ENCODE data around the gene SRGN.

The SRGN gene

GRCh38 chr10:69093933-69094332 is 6.0 kb downstream of the SRGN start:
- no peak for DNase-seq (ENCODE audit: low read depth)
- TF ChIP-seq, protein P1, sequence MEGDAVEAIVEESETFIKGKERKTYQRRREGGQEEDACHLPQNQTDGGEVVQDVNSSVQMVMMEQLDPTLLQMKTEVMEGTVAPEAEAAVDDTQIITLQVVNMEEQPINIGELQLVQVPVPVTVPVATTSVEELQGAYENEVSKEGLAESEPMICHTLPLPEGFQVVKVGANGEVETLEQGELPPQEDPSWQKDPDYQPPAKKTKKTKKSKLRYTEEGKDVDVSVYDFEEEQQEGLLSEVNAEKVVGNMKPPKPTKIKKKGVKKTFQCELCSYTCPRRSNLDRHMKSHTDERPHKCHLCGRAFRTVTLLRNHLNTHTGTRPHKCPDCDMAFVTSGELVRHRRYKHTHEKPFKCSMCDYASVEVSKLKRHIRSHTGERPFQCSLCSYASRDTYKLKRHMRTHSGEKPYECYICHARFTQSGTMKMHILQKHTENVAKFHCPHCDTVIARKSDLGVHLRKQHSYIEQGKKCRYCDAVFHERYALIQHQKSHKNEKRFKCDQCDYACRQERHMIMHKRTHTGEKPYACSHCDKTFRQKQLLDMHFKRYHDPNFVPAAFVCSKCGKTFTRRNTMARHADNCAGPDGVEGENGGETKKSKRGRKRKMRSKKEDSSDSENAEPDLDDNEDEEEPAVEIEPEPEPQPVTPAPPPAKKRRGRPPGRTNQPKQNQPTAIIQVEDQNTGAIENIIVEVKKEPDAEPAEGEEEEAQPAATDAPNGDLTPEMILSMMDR (IDR thresholded peaks at IDR 0.05; ENCODE audit: low read depth, low read length, missing control alignments): peak; percentile 4
- in situ Hi-C loops (cut with HindIII; ENCODE audit: low sequenced_read_pairs): no loop called here
- H3K4me3 ChIP-seq (ENCODE audit: low read depth, low read length): no peak overlapping the region

DNA sequence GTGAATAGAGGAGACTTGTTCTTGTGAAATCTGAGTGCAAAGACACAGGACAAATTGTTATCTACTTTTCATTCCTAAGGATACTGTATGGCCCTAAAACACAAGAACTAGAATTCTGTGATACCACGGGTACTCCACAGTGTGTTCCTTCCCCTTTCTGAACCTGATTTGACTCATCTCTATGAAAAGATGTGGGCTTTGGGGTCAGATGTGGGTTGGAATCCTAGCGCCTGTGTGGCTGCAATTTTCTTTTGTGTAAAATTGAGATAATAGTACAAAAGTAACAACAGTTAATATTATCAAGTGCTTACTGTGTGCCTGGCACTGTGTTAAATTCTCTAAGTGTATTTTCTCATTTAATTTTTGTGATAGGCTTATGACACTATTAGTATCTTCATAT is 8.1 kb downstream of the SRGN start:
- in situ Hi-C loops (cut with HindIII; ENCODE audit: low sequenced_read_pairs): no loop called here
- TF ChIP-seq, protein P1 (IDR thresholded peaks at IDR 0.05; ENCODE audit: low read depth, low read length, missing control alignments): no peak
- no peak for DNase-seq (ENCODE audit: low read depth)
- H3K4me3 ChIP-seq (ENCODE audit: low read depth, low read length): no peak overlapping the region

DNA sequence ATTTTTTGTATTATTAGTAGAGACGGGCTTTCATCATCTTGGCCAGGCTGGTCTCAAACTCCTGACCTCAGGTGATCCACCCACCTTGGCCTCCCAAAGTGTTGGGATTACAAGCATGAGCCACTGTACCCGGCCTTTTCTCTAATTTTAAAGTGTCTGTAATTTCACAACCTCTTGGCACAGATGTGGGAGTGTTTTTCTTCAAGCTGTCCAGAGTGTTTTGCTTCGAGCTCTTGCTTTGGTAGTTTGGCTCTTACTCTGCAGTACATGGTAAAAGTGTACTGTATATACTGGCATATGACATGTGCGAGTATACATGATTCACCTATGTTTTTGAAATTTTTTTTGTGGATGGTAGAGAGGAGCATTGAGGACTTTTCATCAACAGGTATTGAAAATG is 9.8 kb downstream of the SRGN start:
- TF ChIP-seq, protein P1 (IDR thresholded peaks at IDR 0.05; ENCODE audit: low read depth, low read length, missing control alignments): no peak
- no peak for DNase-seq (ENCODE audit: low read depth)
- in situ Hi-C loops (cut with HindIII; ENCODE audit: low sequenced_read_pairs): no loop called here
- H3K4me3 ChIP-seq (ENCODE audit: low read depth, low read length): no peak overlapping the region

DNA sequence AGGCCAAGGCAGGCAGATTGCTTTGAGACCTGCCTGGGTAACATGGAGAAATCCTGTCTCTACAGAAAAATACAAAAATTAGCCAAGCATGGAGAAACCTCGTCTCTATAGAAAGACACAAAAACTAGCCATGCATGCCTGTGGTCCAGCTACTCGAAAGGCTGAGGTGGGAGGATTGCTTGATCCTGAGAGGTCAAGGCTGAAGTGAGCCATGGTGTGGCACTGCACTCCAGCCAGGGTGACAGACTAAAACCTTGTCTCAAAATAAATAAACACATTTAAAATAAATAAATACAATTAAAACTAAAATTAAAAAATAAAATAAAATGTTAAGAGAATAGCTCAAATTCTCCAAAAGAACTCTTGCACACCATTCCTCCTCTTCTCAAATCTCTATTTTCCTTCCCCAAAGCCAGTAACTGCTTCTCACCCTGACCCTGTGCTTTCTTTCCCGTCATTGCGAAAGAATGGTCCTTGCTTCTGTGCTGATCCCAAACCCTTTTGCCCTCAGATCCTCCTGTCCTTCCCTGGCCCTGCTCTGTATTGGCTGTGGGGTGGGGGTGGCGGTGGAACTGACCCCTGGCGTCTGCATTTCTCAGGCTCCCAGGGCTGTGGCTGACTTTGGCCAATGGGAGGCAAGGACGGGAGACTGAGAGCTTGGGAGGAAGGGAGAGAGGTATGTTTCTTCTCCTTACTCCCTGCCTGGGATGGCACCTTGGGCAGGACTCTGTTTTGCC is 12.4 kb downstream of the SRGN start:
- DNase-seq (ENCODE audit: low read depth): no peak
- TF ChIP-seq, protein P1 (IDR thresholded peaks at IDR 0.05; ENCODE audit: low read depth, low read length, missing control alignments): no peak
- in situ Hi-C loops (cut with HindIII; ENCODE audit: low sequenced_read_pairs): loop anchor here (5.0 kb wide), 1 partner anchor 33 kb away; no protein-coding TSS in a partner anchor
- H3K4me3 ChIP-seq (ENCODE audit: low read depth, low read length): no peak overlapping the region

DNA sequence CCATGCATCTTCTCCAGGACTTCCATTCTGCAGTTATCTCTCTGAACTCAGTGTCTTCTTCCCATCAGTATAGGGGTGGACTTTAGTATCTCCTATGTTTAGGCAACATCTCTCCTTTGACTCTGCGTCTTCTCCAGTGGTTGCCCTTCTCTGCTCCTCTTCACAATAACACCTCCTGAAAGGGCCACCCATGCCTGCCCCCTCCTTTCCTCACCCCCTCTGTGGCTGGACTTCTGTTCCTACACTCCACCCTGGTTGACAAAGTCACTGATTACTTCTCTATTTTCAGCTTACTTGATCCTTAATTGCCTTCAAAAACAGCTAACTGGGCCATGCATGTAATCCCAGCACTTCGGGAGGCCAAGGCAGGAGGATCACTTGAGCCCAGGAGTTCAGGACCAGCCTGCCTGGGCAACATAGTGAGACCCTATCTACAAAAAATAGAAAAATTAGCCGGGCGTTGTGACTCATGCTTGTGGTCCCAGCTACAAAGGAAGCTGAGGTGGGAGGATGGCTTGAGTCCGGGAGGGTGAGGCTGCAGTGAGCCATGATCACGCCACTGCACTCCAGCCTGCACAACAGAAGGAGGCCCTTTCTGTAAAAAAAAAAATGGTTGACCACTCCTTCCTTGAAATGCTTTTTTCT is 13.7 kb downstream of the SRGN start:
- TF ChIP-seq, protein P1 (IDR thresholded peaks at IDR 0.05; ENCODE audit: low read depth, low read length, missing control alignments): no peak
- no peak for DNase-seq (ENCODE audit: low read depth)

DNA sequence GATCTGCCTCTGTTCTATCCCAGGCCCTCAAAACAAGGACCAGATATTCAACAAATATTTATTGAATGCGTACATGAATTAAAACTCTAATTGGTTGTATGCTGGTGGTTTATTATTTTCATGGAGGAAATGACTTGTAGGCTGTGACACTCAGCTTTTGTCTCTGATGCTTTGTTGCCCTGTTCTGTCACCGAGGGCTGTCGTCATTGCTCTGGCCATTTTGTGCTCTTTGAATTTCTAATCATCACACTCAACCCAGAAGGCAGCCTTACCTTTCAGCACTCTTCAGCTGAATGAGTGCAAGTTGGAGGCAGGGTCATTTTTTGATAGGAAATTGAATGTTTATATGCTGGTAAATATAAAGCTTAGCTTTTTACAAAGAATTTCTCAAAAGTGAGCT is 14.5 kb downstream of the SRGN start:
- DNase-seq (ENCODE audit: low read depth): no peak

More for the DNA sequence above, 13.7 kb downstream of the SRGN start:
- no peak overlapping the region for H3K4me3 ChIP-seq (ENCODE audit: low read depth, low read length)
- in situ Hi-C loops (cut with HindIII; ENCODE audit: low sequenced_read_pairs): loop anchor here (5.0 kb wide), 1 partner anchor 34 kb away; no protein-coding TSS in a partner anchor

More for the DNA sequence above, 14.5 kb downstream of the SRGN start:
- TF ChIP-seq, protein P1 (IDR thresholded peaks at IDR 0.05; ENCODE audit: low read depth, low read length, missing control alignments): no peak
- in situ Hi-C loops (cut with HindIII; ENCODE audit: low sequenced_read_pairs): loop anchor here (5.0 kb wide), 1 partner anchor 35 kb away; no protein-coding TSS in a partner anchor
- H3K4me3 ChIP-seq (ENCODE audit: low read depth, low read length): no peak overlapping the region
